ENCODE measurements around the gene CARD9.

Gene CARD9

GRCh38 chr9:136372006-136372405 lies 1.5 kb downstream of the CARD9 start:
- Histone ChIP-seq H3K4me3 (ENCODE audit: low read depth, low read length) (no peak overlapping the region), H3K27me3 (ENCODE audit: insufficient read depth, low read length) (no peaks in the 10 kb centered on the region), H3K36me3 (ENCODE audit: insufficient read depth, low read length) (no peaks in the 10 kb centered on the region), H3K79me2 (ENCODE audit: control insufficient read depth, insufficient read depth, low read length, unreplicated experiment) (no peaks in the 10 kb centered on the region), H3K27ac (ENCODE audit: low read depth, low read length) (no peak overlapping the region), H3K4me1 (ENCODE audit: control insufficient read depth, insufficient read depth, low read length, unreplicated experiment) (peaks cover 9% of the 10 kb centered on the region), H2AFZ (ENCODE audit: low read length, unreplicated experiment) (no peak overlapping the region)

- H3K79me2 ChIP-seq (ENCODE audit: control insufficient read depth, insufficient read depth, low read length, unreplicated experiment) = no peaks in the 10 kb centered on the region
- no peaks in the 10 kb centered on the region for H3K27me3 ChIP-seq (ENCODE audit: insufficient read depth, low read length)
- H3K4me3 ChIP-seq (ENCODE audit: low read depth, low read length) = no peak overlapping the region
- peaks cover 9% of the 10 kb centered on the region for H3K4me1 ChIP-seq (ENCODE audit: control insufficient read depth, insufficient read depth, low read length, unreplicated experiment)
- no peaks in the 10 kb centered on the region for H3K36me3 ChIP-seq (ENCODE audit: insufficient read depth, low read length)
- H3K27ac ChIP-seq (ENCODE audit: low read depth, low read length) = no peak overlapping the region
- H2AFZ ChIP-seq (ENCODE audit: low read length, unreplicated experiment) = no peak overlapping the region
Observed at GRCh38 chr9:136371533-136371880, 2.0 kb downstream of the CARD9 start.

- Histone ChIP-seq H3K27ac (ENCODE audit: low read depth, low read length) (no peak overlapping the region), H3K79me2 (ENCODE audit: control insufficient read depth, insufficient read depth, low read length, unreplicated experiment) (no peaks in the 10 kb centered on the region), H3K27me3 (ENCODE audit: insufficient read depth, low read length) (no peaks in the 10 kb centered on the region), H3K4me1 (ENCODE audit: control insufficient read depth, insufficient read depth, low read length, unreplicated experiment) (peaks cover 9% of the 10 kb centered on the region), H2AFZ (ENCODE audit: low read length, unreplicated experiment) (no peak overlapping the region), H3K4me3 (ENCODE audit: low read depth, low read length) (no peak overlapping the region), H3K36me3 (ENCODE audit: insufficient read depth, low read length) (no peaks in the 10 kb centered on the region)
Observed at GRCh38 chr9:136370687-136371532, 2.6 kb downstream of the CARD9 start.

DNA sequence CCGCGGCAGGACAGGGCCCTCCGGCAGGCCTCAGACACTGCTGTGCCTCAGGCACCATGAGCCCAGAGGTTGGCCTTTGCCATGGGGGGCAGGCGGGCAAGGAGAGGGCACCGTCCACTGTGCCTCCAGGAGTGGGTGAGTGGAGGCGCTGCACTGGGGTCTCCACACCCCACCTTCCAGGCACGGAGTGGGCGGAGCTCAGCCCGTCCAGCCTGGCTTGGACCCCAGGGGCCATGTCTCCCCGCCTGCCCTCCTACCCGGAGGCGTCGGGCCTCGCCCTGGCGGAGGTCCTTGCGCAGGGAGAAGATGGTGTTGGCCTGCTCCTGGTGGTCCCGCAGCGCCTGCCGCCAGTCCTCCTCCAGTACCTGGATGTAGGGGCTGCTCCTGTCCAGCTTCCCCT lies 3.4 kb downstream of the CARD9 start:
- no peak overlapping the region for H3K27ac ChIP-seq (ENCODE audit: low read depth, low read length)

DNA sequence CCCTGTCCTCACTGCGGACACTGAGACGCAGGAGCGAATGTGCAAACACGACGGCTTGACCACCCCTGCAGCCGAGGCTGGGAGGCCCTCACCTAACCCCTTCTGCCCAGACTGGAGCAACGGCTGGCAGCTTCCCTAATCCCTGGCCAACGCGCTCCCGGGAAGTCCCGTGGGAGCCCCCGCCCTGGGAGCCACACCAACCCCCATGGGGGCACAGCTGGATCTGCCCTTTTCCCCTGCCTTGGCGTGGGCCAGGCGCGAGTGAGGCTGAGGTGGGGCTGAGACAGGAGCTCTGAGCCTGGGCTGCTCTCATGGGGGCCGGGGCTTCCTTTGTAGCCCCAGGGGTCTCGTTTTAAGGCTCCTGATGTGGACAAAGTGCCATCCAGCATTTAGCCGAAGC lies 5.3 kb downstream of the CARD9 start:
- Histone ChIP-seq H3K27ac (ENCODE audit: low read depth, low read length) (no peak overlapping the region), H3K36me3 (ENCODE audit: insufficient read depth, low read length) (no peaks in the 10 kb centered on the region), H3K4me1 (ENCODE audit: control insufficient read depth, insufficient read depth, low read length, unreplicated experiment) (peaks cover 9% of the 10 kb centered on the region), H3K4me3 (ENCODE audit: low read depth, low read length) (no peak overlapping the region), H3K79me2 (ENCODE audit: control insufficient read depth, insufficient read depth, low read length, unreplicated experiment) (no peaks in the 10 kb centered on the region), H3K27me3 (ENCODE audit: insufficient read depth, low read length) (no peaks in the 10 kb centered on the region), H2AFZ (ENCODE audit: low read length, unreplicated experiment) (no peak overlapping the region)

More for the DNA sequence above, 3.4 kb downstream of the CARD9 start:
- Histone ChIP-seq H3K27me3 (ENCODE audit: insufficient read depth, low read length) (no peaks in the 10 kb centered on the region), H3K4me3 (ENCODE audit: low read depth, low read length) (no peak overlapping the region), H3K79me2 (ENCODE audit: control insufficient read depth, insufficient read depth, low read length, unreplicated experiment) (no peaks in the 10 kb centered on the region), H2AFZ (ENCODE audit: low read length, unreplicated experiment) (no peak overlapping the region), H3K4me1 (ENCODE audit: control insufficient read depth, insufficient read depth, low read length, unreplicated experiment) (peaks cover 9% of the 10 kb centered on the region), H3K36me3 (ENCODE audit: insufficient read depth, low read length) (no peaks in the 10 kb centered on the region)

- Histone ChIP-seq H2AFZ (ENCODE audit: low read length, unreplicated experiment) (no peak overlapping the region), H3K79me2 (ENCODE audit: control insufficient read depth, insufficient read depth, low read length, unreplicated experiment) (no peaks in the 10 kb centered on the region), H3K27ac (ENCODE audit: low read depth, low read length) (no peak overlapping the region), H3K27me3 (ENCODE audit: insufficient read depth, low read length) (no peaks in the 10 kb centered on the region), H3K4me3 (ENCODE audit: low read depth, low read length) (no peak overlapping the region), H3K4me1 (ENCODE audit: control insufficient read depth, insufficient read depth, low read length, unreplicated experiment) (peaks cover 8% of the 10 kb centered on the region), H3K36me3 (ENCODE audit: insufficient read depth, low read length) (no peaks in the 10 kb centered on the region)
Observed at GRCh38 chr9:136367296-136368145, 5.9 kb downstream of the CARD9 start.

DNA sequence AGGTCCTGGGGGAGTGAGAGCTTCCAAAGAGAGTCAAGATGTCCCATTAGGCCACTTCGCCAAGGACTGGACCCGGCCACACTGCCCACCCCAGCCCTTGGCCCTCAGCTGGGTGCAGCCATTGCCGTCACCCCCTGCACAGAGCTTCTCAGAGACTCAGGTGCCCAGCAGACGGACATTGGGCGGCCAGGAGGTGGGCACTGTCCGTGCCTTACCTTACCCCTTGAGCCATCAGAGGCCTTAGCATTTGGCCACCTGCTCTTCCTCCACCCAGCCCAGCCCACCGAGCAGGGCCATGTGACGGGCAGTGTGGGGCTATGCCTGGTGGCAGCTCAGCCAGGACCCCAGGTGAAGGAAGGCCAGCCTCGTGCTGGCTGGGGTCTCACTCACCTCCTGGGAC lies 6.6 kb downstream of the CARD9 start:
- no peaks in the 10 kb centered on the region for H3K36me3 ChIP-seq (ENCODE audit: insufficient read depth, low read length)
- H3K27me3 ChIP-seq (ENCODE audit: insufficient read depth, low read length) = no peaks in the 10 kb centered on the region
- H3K4me1 ChIP-seq (ENCODE audit: control insufficient read depth, insufficient read depth, low read length, unreplicated experiment) = peaks cover 7% of the 10 kb centered on the region
- no peak overlapping the region for H2AFZ ChIP-seq (ENCODE audit: low read length, unreplicated experiment)
- H3K79me2 ChIP-seq (ENCODE audit: control insufficient read depth, insufficient read depth, low read length, unreplicated experiment) = no peaks in the 10 kb centered on the region
- H3K27ac ChIP-seq (ENCODE audit: low read depth, low read length) = no peak overlapping the region
- no peak overlapping the region for H3K4me3 ChIP-seq (ENCODE audit: low read depth, low read length)

GRCh38 chr9:136365775-136366222 lies 7.7 kb downstream of the CARD9 start:
- no peaks in the 10 kb centered on the region for H3K79me2 ChIP-seq (ENCODE audit: control insufficient read depth, insufficient read depth, low read length, unreplicated experiment)
- peaks cover 11% of the 10 kb centered on the region for H3K4me1 ChIP-seq (ENCODE audit: control insufficient read depth, insufficient read depth, low read length, unreplicated experiment)
- no peak overlapping the region for H2AFZ ChIP-seq (ENCODE audit: low read length, unreplicated experiment)

GRCh38 chr9:136364942-136365774 lies 8.3 kb downstream of the CARD9 start:
- H3K4me1 ChIP-seq (ENCODE audit: control insufficient read depth, insufficient read depth, low read length, unreplicated experiment) = peaks cover 11% of the 10 kb centered on the region
- no peak overlapping the region for H3K4me3 ChIP-seq (ENCODE audit: low read depth, low read length)
- no peak overlapping the region for H2AFZ ChIP-seq (ENCODE audit: low read length, unreplicated experiment)
- H3K36me3 ChIP-seq (ENCODE audit: insufficient read depth, low read length) = no peaks in the 10 kb centered on the region
- no peak overlapping the region for H3K27ac ChIP-seq (ENCODE audit: low read depth, low read length)
- no peaks in the 10 kb centered on the region for H3K79me2 ChIP-seq (ENCODE audit: control insufficient read depth, insufficient read depth, low read length, unreplicated experiment)
- H3K27me3 ChIP-seq (ENCODE audit: insufficient read depth, low read length) = no peaks in the 10 kb centered on the region

More at GRCh38 chr9:136365775-136366222, 7.7 kb downstream of the CARD9 start:
- no peak overlapping the region for H3K27ac ChIP-seq (ENCODE audit: low read depth, low read length)
- H3K36me3 ChIP-seq (ENCODE audit: insufficient read depth, low read length) = no peaks in the 10 kb centered on the region
- no peaks in the 10 kb centered on the region for H3K27me3 ChIP-seq (ENCODE audit: insufficient read depth, low read length)
- no peak overlapping the region for H3K4me3 ChIP-seq (ENCODE audit: low read depth, low read length)

GRCh38 chr9:136363949-136364748 lies 9.3 kb downstream of the CARD9 start:
- H3K27me3 ChIP-seq (ENCODE audit: insufficient read depth, low read length) = no peaks in the 10 kb centered on the region
- H3K27ac ChIP-seq (ENCODE audit: low read depth, low read length) = no peak overlapping the region
- H3K4me1 ChIP-seq (ENCODE audit: control insufficient read depth, insufficient read depth, low read length, unreplicated experiment) = peaks cover 11% of the 10 kb centered on the region
- no peaks in the 10 kb centered on the region for H3K36me3 ChIP-seq (ENCODE audit: insufficient read depth, low read length)
- peak overlapping the region; percentile 90 for H3K4me3 ChIP-seq (ENCODE audit: low read depth, low read length)
- no peak overlapping the region for H2AFZ ChIP-seq (ENCODE audit: low read length, unreplicated experiment)
- no peaks in the 10 kb centered on the region for H3K79me2 ChIP-seq (ENCODE audit: control insufficient read depth, insufficient read depth, low read length, unreplicated experiment)
